Cardiac atrium fibroblast (primary cell): ENCODE measurements around the gene MSH3. TPM values are rescaled to one million over a fixed set of nuclear protein-coding genes. Genes with fewer than 3 reads are reported as not detected.

Experiments
- total RNA-seq: library from RNA; depleted of rRNA; stranded (reverse); fragments of >200 nt; gene quantifications from 2 replicates; pipeline ENCODE4 v1.2.3, GENCODE V29; 2015

Gene MSH3
- 9.6 and 13.6 TPM in 2 replicates for total RNA-seq

GRCh38 chr5:80654391-80655230, at the start of gene MSH3, which contains the start of gene DHFR:
Gene MSH3, plus strand, starts transcription at chr5:80654652. Its CDS starts 76 bp downstream, at chr5:80654728.
Gene DHFR, minus strand, starts transcription at chr5:80654983. Its CDS starts 494 bp downstream, at chr5:80654489.

Other genes with a start within 250 kb of the MSH3 start
- 11.9 and 17.8 TPM in 2 replicates for gene ZFYVE16, start 246.6 kb upstream of the MSH3 start, total RNA-seq
- gene FAM151B, start 166.6 kb upstream of the MSH3 start, total RNA-seq, result 5.4 and 5.7 TPM in 2 replicates
- gene ANKRD34B, start 84.4 kb upstream of the MSH3 start, total RNA-seq, result not detected in 2 replicates
- 18.2 and 18.6 TPM in 2 replicates for gene DHFR, start 331 bp downstream of the MSH3 start, total RNA-seq